Gastrocnemius medialis (tissue), 4 donors: ENCODE results near the gene PIP5K1C.

Experiments
- POLR2A ChIP-seq, 2 donors: fragments of 450-650 bp; IDR thresholded peaks; one replicate each; pipeline ENCODE4 v1.6.1; 2017; ENCODE audit warnings: antibody characterized with exemption in 2 of 2, mild to moderate bottlenecking in 2 of 2, moderate library complexity in 2 of 2
- TF ChIP-seq, protein P1 (sequence below), 5 experiments: fragments of 450-650 bp in 3 of 5; fragments of 200-600 bp in 2 of 5; sonication (generic) in 2 of 5; IDR thresholded peaks in 4 of 5; conservative IDR thresholded peaks in 1 of 5; 1 replicate in 4 of 5; 2 replicates in 1 of 5; pipeline ENCODE4 v1.5.1; 2016 to 2019; ENCODE audit warnings: antibody characterized with exemption in 5 of 5, mild to moderate bottlenecking in 3 of 5, moderate library complexity in 3 of 5

DNA sequence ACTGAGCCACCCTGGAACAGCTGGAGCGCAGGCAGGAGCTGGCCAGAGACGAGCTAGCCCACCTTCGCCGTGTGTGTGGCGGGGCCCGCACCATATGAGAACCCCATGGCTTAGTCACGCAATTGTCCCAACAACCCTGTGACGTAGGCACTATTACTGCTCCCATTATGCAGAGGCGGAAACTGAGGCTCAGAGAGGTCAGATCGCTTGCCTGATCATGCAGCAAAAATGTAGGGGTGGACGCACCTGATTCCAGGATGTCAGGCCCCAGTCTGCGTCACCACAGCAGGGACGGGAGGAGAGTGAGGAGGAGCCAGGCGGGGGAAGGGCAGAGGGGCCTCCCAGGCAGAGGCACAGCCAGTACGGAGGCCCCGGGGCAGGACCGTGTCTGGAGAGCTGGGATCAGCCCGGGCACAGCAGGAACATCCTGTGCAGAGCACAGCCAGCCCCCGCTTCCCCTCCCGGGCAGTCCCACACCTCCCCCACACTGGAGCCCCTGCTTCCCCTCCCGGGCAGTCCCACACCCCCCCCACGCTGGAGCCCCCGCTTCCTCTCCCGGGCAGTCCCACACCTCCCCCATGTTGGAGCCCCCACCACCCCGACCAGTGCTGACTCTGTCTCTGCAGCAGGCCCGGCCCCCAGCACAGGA lies 16.7 kb downstream of the PIP5K1C start:
- TF ChIP-seq, protein P1, sequence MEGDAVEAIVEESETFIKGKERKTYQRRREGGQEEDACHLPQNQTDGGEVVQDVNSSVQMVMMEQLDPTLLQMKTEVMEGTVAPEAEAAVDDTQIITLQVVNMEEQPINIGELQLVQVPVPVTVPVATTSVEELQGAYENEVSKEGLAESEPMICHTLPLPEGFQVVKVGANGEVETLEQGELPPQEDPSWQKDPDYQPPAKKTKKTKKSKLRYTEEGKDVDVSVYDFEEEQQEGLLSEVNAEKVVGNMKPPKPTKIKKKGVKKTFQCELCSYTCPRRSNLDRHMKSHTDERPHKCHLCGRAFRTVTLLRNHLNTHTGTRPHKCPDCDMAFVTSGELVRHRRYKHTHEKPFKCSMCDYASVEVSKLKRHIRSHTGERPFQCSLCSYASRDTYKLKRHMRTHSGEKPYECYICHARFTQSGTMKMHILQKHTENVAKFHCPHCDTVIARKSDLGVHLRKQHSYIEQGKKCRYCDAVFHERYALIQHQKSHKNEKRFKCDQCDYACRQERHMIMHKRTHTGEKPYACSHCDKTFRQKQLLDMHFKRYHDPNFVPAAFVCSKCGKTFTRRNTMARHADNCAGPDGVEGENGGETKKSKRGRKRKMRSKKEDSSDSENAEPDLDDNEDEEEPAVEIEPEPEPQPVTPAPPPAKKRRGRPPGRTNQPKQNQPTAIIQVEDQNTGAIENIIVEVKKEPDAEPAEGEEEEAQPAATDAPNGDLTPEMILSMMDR (IDR thresholded peaks at IDR 0.05 in 4 of 5, conservative IDR thresholded peaks at IDR 0.05 in 1 of 5): no peak
- TF ChIP-seq POLR2A (IDR thresholded peaks at IDR 0.05): no peak
